DMS153 (cell line): ENCODE measurements around the gene PELI2.

Experiments
- DNase-seq: peaks from one replicate; lab custom pipeline; 2025; lab: John Stamatoyannopoulos, UW

Gene PELI2

DNA sequence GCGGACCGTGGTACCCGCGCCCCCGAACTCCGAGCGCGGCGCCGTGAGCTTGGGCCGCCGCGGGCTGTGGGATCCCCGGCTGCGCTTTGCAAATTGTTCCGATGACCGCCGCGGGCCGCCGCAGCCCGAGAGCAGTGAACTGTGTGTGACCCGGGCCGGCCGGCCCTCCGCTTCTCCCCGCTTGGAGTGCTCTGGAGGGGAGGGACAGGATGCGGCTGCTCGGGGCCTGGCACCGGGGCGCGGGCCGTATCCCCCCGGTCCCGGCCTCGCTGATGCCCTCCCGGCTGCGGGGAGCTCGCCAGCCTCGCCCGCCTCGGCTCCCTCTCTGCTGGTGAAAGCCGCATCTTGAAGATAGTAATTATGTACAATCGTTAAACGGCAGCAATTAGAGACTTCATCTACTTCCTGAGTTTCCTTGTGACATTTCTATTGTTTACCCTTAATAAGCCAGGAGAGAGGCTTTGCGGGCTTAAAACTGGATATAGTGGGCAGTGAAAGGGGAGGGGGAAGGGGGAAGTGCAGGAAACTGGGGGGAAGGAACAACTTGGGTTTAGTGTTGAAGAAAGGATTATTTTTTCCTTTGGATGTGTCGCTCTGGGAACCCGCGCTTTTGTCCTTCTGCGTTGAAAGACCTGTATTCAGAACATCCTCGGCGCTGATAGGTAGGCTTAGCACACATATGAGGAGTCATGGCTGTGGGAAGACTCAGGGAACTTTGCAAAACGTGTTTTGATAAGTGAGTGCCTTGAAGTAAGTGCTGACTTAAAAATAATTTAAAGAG is 1.2 kb downstream of the PELI2 start:
- DNase-seq: no peak

DNA sequence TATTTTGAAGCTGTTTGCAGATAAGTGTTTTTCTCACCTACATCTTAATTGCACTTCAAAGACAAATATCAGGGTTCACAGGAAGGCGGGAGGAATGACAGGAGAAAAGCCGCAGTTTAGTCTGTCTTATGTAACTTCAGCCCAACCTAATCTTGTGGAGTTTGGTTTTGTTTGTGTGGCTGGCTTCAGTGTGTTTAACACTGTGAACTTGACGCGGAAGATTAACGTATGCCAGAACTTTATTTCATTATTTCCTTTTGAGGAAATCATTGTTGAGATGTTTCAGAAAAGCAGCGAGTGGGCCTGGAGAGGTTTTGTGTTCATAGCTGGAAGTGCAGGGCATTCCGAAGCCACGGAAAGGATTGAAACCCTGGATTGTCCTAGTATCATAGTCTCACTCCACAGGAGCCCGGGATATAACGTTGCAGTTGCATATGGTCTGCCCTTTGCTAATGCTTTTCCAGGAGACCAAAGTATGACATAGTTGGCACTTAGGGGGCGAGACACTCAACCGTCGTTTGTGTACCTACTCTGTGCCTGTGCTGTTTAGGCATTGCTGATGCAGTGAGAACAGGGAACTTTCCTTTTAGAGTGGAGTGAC is 2.0 kb downstream of the PELI2 start:
- DNase-seq: peak; percentile 32

DNA sequence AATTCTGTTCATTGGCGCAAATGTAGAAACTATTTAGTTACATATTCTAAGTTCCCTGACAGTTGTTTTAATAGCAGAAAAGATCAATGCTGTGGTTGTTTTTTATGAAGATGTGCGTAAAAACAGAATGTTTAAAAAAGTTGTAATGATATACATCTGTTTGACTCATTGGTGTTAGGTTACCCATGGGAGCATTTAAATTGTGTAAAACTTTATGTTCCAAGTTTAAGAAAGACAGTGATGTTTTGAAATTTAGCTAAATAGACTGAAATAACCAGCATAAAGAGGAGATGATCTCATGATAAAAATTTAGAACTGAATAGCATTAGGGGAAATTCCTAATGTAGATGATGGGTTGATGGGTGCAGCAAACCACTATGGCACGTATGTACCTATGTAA is 3.6 kb downstream of the PELI2 start:
- DNase-seq: no peak

DNA sequence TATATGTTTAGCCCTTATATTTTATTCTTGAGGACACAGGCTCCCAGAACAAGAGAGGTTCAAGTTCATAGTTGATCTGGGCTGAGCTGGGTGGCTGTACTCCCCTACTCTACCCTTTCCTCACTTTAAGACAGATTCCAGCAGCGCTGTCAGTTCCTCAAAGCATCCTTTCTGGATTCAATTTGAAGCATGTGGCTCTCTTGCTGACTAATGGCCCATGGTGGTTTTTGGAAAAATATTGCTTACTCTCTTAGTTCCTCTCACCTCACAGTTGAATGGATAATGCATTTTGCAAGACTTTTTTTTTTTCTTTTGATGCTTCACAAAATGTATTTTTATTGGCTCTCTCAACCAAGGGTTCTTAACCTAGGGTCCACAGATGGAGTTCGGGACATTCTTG is 4.1 kb downstream of the PELI2 start:
- DNase-seq: no peak

DNA sequence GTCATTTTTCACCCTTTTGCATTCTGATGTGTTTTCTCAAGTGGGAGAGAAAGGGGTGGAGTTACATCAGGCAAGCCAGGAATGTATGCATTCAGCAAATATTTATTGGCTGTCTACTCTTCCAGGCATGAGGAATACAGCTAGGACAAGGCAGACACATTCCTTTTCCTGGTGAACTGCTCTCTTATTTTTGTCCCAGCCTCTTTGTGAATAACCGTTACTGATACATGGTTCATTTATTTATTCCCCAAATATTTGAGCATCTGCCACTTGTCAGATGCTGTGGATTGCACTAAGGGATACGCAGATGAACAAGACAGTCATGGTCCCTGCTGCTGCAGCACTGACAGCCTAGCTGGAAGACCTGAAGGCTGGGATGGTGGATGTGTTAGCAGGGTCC is 6.1 kb downstream of the PELI2 start:
- DNase-seq: no peak

DNA sequence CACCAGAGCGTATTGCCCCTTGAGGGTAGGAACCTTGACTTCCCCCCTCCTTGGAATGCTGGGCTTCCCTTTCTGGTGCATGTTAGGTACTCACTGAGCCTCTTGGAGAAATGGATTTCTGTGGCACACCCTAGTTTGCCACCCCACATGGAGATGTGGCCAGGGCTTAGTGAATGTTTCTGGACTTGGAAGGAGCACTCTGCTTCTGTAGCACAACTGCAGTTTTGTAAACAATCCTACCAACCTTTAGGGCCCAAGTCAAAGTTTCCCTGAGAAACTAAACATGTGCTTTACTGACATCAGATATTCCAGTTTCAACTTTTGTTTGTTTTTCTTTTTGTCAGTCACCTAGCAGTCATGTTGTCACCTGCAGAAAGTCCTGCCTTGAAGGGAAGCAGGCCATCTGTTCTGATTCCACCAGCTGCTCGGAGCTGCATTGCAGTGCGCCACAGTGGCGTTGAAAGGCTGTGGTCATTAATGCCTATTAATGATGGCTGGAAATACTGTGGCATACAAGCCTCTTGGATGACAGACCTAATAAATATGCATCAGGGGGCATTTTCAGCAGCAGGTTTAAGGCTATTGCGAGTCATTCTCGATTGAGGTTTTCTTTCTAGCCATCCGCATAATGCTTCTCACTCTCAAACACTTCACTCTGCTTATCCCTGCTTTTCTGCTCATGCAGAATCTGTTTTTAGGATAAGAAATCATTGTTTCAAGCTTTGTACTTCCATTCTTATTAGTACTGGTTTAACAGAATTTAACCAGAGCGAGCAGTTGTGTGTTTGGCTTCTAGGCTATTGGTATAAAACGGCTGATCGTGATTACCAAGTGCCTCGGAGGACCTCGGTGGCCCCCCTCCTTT is 7.8 kb downstream of the PELI2 start:
- DNase-seq: peak; percentile 57

DNA sequence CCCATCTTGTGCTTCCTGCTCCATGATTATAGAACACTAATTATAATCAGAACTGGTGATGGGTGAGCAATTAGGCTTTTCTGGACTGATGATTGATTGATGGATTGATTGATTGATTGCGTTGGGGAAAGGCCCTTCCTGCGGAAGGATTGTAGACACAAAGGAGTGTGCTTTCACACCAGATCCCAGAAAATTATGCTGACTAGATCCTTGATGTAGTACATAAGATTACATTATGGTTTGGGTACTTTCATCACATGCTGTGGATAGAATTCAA is 8.4 kb downstream of the PELI2 start:
- no peak for DNase-seq

DNA sequence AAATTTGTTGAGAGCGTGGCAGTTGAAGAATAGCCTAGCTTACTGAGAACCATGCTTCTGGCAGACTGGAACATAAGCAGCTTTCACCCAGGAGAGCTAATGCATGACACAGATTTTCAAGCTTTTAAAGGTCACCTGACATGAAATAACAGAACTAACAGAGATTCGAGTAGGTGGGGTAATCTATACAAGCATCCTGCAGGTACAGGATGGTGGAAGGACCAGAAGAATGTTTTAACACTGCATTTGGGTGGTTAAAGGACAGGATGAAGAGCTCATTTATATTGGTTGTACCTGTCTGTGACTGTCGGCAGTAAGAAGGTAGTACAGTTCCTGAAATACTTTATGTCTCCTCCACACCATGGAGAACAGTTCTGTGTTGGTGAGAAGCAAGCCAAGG is 8.9 kb downstream of the PELI2 start:
- DNase-seq: no peak

DNA sequence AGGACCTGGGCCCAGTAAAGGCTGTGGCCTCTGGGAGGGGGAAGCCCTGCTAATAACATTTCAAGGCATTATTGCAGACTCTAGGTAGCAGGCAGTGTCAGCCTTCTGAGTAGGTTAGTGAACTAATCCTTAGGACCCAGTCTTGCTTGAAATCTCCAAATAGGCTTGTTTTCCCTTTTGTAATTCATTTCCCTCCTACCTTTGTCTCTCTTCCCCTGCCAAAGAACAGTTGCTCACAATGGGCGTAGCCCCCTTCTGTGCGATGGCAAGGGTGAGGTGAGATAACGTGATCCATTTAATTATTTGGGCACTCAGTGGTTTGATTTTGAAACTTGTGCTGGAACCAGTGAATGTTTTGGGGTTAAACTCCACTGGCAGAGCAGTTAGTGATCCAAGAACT is 10.9 kb downstream of the PELI2 start:
- no peak for DNase-seq

DNA sequence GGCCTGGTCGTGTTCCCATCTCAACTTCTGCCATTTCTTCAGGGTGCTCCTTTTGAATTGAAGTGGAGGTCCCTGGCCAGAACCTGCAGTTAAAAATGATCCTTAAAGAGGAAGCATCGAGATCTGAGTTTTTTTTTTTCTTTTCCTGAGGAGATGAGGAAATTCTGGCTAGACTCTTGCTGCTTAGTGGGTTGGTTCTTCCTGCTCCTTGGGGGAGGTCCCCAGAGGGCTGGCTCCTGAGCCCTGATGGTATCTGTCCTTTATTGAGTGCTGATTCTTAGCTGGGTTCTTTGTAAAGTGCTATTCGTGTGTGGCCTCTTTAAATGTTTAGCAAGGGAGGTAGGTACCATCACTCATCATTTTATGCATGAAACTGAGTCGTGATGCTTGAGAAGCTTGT is 11.7 kb downstream of the PELI2 start:
- DNase-seq: no peak

DNA sequence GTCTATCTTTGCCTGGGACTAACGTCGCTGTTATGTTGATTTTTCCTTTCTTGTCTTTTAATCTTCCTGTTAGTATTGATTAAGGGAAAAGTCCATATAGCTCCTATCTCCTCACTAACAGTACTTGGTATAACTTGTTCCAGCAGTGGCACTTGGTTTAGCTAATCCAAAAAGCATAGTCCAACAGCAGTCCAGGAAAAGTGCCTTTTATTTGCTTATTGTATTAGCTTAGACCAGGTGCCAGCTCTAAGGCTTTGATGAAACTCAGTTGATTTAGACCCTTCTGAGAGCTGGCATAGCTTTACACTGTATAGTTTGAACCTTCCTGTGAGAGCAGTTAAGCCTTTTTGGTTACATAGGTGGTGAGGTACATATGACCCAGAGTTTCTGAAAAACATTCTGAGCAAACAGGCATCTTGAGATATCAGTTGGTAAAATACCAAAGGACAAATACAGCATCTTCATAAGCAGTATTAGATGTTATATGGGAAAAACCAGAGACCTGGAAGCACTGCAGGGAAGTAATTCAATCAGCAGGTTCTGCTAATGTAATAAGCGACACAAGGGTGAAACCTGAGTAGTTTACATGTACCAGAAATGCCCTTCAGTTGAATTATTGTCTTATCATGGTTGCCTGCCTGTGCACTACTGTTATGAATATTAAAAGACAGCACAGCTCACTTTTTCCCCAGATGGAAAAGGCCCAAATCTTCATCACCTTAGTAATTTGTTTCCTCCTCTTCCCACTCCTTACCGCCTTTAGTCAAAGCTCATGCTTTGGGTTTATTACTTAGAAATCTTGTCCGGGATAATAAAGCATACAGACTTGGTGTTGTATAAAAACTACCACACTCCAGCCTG is 13.0 kb downstream of the PELI2 start:
- peak; percentile 37 for DNase-seq

DNA sequence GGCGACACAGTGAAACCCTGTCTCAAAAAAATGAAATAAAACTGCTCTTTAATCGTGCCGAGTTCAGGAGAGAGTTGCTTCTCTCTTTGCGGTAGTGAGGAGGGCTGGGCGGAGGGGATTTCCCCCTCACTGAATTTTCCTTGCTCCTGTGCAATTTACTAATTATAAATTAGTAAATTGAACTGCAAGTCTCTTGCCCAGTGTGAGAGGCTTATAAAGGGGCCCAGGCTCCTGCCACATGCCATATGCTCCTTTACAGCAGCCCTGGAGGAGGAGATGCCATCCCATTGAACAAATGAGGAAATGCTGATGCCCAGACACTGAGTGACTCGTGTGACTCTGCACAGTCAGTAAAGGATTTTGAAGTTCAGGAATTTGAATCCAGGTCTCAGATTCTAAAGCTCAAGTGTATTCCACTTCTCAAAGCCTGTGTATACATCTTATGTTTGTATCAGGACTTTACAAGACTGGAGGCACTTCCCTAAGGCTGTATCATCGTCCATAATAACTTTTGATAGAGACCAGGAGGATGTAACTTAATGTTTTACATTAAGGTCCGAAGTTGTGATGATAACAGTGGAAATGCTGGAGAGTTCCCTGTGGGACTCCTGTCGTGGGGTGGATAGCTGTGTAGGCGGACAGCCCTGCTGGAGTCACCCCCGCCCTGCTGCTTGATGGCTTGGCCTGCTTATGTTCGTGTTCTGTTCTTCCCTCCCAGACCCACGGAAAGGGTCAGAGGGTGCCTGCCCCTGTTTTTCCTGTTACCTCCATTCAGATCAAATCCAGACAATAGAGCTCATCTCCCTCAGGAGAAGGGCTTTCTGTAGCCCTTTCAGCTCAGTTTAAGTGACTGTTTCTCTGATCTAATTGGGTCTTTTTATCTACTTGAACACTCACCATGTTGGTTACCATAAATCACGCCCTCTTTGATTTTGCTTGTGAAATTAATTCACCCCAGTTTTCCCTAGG is 13.9 kb downstream of the PELI2 start:
- DNase-seq: no peak

DNA sequence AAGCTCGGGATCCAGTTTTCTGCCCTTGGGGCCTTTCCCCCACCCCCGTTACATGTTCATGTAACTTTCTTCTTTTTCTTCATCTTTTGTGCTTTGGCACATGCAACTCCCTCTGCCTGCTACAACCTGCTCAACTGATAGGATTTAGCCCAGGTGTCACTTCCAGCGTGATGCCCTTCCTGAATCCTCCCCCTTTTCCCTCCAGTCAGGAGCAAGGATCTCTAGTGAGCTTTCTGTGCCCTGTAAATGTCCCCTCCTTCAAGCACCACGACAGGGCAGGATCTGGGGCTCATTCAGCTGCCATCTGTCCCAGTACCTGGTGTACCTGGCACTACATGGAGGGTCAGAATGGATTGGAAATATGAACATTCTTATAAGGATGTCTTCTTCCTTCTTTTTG is 15.3 kb downstream of the PELI2 start:
- DNase-seq: no peak

DNA sequence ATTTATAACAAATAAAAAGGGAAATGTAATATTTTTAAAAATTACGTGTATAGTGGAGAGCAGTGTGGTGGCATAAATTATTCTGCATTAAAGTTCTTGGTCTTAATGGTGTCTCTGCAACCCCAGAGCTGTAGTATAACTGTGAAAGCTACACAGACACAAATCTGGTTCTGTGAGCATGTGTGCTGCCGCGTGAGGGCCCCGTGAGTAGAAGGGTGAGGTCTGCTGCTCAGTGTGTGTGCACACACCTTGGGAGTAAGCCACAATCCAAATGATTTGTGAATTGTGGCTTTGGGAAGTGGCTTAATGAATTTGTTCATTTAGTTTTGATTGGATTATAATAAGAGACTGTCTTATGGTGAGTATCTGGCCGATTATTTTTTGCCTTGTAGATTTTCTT is 16.8 kb downstream of the PELI2 start:
- no peak for DNase-seq

DNA sequence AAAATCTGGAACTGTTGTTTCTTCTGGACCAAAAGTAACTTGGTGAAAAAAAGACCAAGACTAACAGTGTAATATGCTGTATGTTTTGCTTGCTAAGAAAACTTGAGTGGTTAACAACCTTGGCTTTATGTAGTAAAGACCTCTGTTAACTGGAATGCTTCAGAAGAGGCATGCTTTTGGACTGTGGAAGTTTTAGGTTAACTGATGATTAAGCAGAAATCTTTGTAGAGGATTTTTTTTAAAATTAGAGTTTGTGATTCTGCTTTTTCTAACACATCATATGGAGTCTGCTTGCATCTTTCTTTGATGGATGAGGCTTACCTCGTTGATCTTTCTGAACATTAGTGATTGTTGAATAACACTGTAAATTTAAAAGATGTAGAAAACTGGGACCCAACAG is 17.5 kb downstream of the PELI2 start:
- no peak for DNase-seq

DNA sequence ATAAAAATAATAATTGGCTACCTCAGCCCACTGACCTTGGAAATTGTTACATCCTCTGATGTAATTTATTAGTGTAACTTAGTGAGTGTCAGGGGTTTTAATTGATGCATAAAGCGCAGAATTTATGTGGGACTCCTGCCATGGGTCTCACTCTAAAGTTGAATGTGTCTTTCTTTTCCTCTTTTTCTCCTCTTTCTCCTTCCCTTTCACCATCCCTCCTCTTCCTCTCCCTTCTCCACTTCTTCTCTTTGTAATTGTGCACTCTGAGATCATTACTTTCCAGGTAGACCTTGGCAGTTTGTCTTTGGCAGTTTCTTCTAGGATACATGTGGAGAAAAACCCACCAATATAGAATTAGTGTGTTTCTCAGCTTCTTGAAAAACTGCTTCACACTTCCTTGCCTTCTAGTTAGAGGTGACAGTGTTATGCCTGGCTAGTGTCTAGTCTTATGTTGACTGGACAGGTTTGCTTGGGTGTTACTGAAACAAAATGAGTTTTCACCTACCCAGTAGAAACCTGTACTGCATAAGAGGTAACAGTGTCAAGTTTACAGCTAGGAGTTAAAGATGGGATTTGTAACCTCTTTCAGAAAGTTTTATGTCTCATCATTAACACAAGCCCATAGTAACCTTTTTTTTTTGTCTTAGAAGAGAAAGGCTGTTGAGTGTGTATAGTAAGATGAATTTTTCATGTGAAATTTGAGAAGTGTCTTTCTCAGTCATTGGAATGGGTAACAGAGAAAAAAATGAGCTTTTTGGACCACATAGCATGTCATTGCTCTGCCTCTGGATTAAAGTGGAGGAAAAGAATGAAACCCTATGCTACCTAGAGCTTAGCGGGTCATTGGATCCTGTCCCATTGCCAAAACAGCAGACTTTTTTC is 18.6 kb downstream of the PELI2 start:
- no peak for DNase-seq

DNA sequence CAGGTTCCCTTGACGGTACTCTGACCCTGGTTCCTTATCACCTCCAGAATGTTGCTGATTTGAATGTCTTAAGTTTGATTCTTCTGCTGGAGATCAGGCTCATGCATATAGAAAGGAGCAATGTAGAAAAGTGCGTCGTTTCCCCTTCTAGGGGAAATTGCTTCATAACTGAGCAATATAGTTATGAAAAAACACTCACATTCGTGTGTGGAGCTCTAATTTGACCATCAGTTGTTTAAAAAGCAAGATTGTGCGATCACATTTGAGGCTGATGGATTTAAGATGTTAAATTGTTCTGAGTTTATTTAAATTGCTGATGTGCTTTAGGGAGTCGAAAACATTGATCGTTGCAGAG is 19.2 kb downstream of the PELI2 start:
- DNase-seq: no peak

DNA sequence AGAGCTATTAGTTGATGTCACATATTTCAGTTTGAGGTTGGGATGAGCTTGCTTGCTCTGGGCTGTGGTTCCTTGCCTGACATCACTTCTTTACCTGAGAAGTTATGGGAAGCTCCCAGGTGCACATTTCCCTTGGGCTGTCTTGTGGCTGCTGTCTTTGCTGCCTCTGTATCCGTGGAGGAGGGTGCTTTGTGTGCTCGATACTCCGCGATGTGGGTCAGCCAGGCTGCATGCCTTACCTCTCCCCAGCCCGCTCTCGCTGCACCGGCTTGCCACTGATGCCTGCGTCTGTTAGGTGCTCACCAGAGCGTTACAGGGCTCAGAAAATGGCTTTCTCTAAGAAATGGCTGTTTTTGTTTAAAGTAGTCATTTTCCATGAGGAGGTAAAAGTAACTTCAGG is 19.6 kb downstream of the PELI2 start:
- DNase-seq: no peak

DNA sequence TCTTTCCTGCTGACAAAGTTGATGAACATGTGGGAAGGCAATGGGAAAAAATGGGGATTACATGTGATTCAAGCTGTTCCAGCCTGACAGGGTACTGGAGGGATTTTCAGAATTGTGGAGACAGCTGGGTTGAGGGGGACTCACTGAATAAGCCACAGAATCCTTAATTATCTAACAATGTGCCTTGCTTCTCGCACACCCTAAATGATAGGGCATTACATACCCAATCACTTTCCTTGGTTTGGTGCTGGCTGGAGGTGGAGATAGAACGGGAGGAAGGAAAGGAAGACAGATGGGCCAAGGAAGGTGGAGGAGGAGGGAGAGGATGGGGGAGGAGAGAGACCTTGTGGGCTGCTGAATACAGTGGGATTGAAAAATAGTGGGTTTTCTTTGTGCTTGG is 20.7 kb downstream of the PELI2 start:
- DNase-seq: no peak

DNA sequence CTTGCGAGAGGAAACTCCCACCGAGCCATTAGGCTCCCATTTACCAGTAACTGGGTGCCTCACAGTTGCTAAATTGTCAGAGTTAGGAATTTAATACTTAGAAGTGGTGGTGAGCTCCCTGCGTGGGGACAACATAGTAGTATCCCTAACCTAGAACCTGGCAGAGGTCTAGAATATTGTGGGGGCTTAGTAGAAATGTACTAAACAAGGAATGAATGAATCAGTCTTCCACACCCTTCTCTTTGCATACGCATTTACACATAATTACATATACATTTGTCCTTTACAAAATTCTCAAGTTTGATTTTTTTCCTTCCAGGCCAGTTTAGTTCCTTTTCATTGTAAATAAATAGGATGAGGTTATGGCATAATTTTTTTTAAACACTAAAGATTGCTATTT is 24.1 kb downstream of the PELI2 start:
- no peak for DNase-seq
